NCI-H187 treated with DMSO at 0.1 percent for 48 hours (cell line): ENCODE data around the gene IRS1.

Experiments
- DNase-seq: peaks from one replicate; lab custom pipeline; 2025; lab: John Stamatoyannopoulos, UW

The IRS1 gene

GRCh38 chr2:226725126-226725860 lies 74.3 kb downstream of the IRS1 start:
- DNase-seq, result no peak

- no peak for DNase-seq
Observed at GRCh38 chr2:226721541-226721940, 78.1 kb downstream of the IRS1 start.

GRCh38 chr2:226720948-226721347 lies 78.7 kb downstream of the IRS1 start:
- no peak for DNase-seq

DNA sequence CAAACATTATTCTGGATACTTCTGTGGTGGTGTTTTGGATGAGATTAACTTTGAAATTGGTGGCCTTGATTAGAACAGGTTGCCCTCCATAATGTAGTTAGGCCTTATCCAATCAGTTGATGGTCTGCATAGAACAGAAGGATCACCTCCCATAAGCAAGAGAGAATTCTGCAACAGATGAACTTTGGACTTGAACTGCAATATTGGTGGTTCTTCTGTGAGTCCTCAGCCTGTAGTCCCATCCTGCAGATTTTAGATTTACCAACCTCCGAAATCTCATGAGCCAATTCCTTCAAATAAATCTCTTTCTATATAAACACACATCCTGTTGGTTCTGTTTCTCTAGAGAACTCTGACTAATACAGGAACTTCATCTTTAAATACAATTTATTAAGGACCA lies 81.9 kb downstream of the IRS1 start:
- DNase-seq, result no peak

- no peak for DNase-seq
Observed at GRCh38 chr2:226716126-226716525, 83.5 kb downstream of the IRS1 start.

DNA sequence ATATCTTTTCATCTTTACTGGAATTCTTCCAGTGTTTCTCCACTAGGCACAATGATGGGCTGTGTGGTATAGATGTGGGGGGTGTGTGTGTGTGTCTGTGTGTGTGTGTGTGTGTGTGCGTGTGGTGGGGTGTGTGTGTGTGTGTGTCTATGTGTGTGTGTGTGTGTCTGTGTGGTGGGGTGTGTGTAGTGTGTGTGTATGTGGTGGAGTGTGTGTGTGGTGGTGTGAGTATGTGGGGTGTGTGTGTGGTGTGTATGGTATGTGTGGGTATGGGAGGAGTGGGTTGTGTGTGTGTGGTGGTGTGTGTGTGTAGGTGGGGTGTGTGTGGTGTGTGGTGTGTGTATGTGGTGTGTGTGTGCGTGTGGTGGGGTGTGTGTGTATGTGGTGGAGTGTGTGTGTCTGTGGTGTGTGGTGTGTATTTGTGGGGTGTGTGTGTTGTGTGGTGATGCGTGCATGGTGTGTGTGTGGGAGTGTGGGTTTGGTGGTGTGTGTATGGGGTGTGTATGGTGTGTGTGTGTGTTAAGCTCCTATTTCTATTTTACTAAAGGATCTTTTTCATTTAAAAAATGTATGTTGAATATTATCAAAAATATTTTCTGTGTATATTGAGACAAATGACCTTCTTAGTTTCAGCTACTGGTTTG lies 84.2 kb downstream of the IRS1 start:
- DNase-seq, result no peak

- DNase-seq, result no peak
Observed at GRCh38 chr2:226712941-226713340, 86.7 kb downstream of the IRS1 start.

GRCh38 chr2:226711606-226712296 lies 87.9 kb downstream of the IRS1 start:
- DNase-seq, result no peak

GRCh38 chr2:226707499-226707898 lies 92.1 kb downstream of the IRS1 start:
- no peak for DNase-seq

DNA sequence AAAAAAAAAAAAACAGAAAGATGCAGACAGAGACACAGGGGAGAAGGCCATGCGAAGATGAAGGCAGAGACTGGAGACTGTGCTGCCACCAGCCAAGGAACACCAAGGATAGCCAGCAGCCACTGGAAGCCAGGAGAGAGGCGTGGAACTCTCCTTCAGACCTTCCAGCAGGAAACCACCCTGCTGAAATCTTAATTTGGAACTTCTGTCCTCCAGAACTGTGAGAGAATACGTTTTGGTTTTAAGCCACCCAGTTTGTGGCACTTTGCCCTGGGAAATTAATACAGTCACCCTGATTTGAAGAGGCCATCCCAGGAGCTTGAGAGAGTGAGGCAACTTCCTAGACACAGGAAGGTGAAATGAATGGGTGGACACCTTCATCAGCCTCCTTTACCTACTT lies 93.7 kb downstream of the IRS1 start:
- no peak for DNase-seq

DNA sequence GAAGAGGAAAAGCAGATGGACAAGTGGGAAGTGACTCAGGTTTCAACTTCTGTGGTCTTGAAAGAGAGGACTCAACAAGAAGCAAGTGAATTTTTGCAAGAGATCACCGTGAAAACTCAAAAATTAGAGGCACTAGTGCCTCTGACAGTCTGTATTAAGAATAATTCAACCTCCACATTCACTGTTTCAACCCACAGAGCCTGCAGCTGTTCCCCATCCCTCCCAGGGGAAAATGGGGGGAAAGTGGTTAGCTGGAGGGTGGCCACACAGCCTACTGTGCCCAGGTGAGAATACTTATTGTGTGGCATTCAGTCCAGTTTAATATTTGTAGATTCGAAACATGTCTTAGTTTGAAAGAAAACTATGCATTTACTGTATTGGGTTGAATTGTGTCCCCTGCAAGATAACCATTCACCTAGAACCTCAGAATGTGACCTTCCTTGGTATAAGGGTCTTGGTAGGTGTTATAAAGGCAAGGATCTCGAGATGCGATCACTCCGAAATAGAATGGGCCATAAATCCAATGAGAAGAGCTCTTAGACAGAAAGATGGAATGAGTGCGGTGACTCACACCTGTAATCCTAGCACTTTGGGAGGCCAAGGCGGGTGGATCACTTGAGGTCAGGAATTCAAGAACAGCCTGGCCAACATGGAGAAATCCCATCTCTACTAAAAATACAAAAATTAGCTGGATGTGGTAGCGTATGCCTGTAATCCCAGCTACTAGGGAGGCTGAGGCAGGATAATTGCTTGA lies 94.3 kb downstream of the IRS1 start:
- DNase-seq, result no peak

DNA sequence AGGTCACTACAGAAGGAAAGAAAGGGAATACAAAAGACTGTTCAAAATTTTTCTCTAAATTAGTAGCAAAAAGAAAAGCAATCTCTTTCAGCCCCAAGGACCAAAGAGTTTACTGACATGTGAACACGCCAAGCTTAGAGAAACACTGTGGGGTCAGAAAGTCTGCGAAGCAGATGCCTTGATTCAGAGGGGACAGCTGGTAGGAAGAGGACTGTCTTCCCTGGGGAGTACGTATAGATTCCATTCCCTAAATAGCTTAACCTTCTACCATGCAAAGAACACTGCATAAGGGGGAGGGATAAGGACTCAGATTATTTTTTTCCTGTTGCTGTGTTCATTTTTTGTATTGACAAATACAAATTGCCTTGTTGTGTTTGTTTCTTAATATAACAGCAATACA lies 96.1 kb downstream of the IRS1 start:
- no peak for DNase-seq

DNA sequence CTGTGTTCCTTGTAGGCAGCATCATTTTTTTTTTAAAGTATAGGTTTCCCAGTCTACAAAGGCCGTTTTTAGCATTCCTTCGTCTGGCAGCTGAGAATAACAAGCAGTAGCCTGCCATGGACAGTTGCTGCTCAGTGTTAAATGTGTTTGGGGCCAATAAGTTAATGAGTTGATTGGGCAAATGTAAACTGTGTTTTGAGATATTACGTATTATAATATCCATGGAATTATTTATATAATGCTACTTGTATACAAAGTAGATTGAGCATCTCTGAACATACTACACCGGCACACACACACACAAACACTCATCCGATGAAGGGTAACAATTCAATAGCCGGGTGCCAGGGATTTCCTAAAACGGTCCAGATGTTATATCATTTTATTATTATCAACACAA lies 97.2 kb downstream of the IRS1 start:
- no peak for DNase-seq

DNA sequence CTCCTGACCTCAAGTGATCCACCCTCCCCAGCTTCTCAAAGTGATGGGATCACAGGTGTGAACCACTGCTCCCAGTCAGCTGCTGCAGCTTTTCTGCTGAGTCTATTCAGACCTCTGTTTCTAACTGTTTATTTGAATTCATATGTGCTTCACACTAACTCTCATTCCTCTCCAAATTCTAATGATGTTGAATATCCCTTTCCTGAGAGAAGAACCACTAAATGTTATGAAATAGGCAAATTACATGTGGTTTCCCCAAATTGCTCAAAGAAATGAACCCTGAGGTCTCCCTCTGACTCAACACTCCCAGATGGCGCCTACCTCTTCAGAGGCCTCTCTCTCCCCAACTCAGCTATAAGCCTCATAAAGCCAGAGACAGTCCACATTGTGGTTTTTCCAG lies 98.6 kb downstream of the IRS1 start:
- no peak for DNase-seq

- no peak for DNase-seq
Observed at GRCh38 chr2:226699321-226699720, 100.3 kb downstream of the IRS1 start.

GRCh38 chr2:226698671-226699070 lies 100.9 kb downstream of the IRS1 start:
- DNase-seq, result no peak

GRCh38 chr2:226694586-226695284 lies 104.9 kb downstream of the IRS1 start:
- DNase-seq, result no peak

DNA sequence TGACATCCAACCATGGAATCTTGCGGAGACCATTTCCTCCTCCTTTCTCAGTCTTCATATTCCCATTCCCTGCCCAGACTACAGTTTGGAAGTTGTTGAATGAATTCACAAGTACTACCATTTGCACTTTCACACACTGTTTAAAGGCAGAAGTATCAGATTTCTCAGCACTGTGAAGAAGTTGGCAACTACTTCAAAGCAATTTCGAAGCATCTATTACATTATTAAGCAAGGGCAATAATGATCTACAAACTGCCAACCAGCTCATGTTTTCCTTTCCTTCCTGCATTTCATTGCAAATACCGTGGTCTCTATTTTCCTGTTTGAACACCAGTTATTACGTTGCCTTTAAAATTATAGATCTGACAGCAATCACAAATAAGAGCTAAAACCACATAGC lies 105.5 kb downstream of the IRS1 start:
- DNase-seq, result no peak

DNA sequence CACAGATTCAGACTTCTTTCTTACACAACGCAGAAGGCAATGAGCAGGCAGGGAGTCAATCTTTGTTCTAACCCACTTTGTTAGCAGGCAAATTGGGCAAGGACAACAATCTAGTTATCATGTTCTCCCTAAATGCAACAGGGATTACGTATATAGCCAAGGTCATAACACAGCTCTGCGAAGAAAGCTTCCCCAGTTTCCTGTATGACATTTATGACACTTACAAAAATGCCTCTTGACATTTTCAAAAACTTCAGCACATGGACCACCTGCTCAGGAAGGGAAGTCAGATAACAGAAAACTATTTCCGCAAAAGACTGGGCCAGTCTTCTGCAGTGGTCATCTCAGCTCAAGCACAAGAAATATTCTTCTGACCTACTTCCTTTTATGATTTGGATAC lies 106.1 kb downstream of the IRS1 start:
- no peak for DNase-seq

DNA sequence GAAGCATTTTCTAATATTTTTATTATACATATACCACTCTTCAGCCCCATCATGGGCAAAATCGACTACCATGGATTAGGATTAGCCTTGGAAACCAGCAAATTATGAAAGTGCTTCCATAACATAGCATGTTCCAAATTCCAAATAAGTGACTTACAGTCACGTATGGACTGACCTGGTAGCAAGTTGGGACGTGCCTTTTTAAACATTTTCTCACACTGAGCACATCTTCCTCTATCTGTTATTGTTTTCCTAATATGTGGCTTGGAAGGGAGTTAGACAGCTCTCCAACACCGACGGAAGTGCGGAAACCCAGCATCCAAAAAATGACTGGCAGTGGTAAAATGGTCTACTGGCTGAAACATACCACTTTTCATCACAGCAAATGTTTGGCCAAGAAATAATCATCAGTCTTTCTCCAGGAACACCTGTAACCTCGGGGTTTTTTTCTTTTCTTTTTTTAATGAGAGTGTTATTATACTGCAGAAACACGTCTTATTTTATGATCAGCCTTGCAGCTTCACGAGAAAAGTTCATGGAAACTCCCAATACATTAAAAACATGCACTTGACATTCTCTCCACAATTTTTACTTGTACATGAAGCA lies 107.0 kb downstream of the IRS1 start:
- no peak for DNase-seq

DNA sequence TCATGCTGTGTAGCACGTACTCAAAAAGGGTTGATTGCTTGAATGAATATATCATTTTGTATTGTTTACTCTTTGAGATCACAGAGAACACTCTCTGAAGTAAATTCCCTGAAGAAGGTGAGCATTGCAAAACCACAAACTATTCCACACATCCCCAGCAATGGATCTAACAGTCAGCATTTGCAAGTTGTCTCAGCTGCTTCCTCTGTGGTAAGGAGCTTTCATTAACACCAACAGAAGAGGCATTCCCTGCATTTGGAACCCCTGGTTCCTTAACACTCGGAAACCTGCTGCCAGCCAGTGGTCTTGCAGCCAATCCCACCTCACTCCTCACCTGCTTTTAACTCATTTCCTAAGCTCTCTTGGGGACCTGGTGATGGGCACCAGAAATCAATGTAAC lies 108.4 kb downstream of the IRS1 start:
- DNase-seq, result no peak
